H1 (cell line): ENCODE data around the gene NFIA. TPM values are rescaled to one million over a fixed set of nuclear protein-coding genes. Genes with fewer than 3 reads are reported as not detected.

Experiments used
- CTCF ChIA-PET: fragments of 300-600 bp; sonication (Branson Sonifier 250); formaldehyde crosslinking; loops from one replicate; lab custom pipeline; 2021; ENCODE audit not compliant: partially characterized antibody; lab: Charles Lee
- POLR2A ChIA-PET: fragments of 300-600 bp; sonication (Branson Sonifier 250); formaldehyde crosslinking; loops from one replicate; lab custom pipeline; 2021; ENCODE audit warnings: inconsistent platforms; ENCODE audit not compliant: partially characterized antibody; lab: Charles Lee
- DNase-seq, 2 experiments: peaks; one replicate each; pipeline versions ENCODE4 v3.0.0 to v3.0.0-alpha.2; 2010 to 2022; ENCODE audit warnings: low spot score in 2 of 2, low read depth in 1 of 2, mixed read lengths in 1 of 2
- FAIRE-seq: peaks from 2 replicates; lab custom pipeline; 2011; peaks lifted over from hg19 to GRCh38; lab: Jason Lieb, UNC
- H2AFZ ChIP-seq: 2 replicates; pipeline ENCODE4 v1.8.1; 2012; ENCODE audit warnings: low read length, inconsistent platforms
- H2AK5ac ChIP-seq: 2 replicates; pipeline ENCODE4 v1.6.1; 2013; ENCODE audit warnings: low read depth, low read length
- H2BK120ac ChIP-seq: replicated peaks from 2 replicates; pipeline ENCODE3; 2013; ENCODE audit warnings: low read depth, low read length, inconsistent platforms
- H2BK12ac ChIP-seq: 2 replicates; pipeline ENCODE4 v1.6.1; 2013; ENCODE audit warnings: low read depth, low read length
- H2BK15ac ChIP-seq: 2 replicates; pipeline ENCODE4 v1.6.1; 2013; ENCODE audit warnings: low read length
- H2BK20ac ChIP-seq: 2 replicates; pipeline ENCODE4 v1.6.1; 2013; ENCODE audit warnings: low read length
- H2BK5ac ChIP-seq: 2 replicates; pipeline ENCODE4 v1.6.1; 2013; ENCODE audit warnings: low read depth, low read length
- H3K14ac ChIP-seq: 2 replicates; pipeline ENCODE4 v1.6.1; 2013; ENCODE audit warnings: inconsistent platforms; ENCODE audit not compliant: insufficient read length
- H3K18ac ChIP-seq: 2 replicates; pipeline ENCODE4 v1.6.1; 2013; ENCODE audit warnings: low read length; ENCODE audit errors: extremely low read depth
- H3K23ac ChIP-seq: 2 replicates; pipeline ENCODE4 v1.6.1; 2013; ENCODE audit warnings: inconsistent platforms; ENCODE audit not compliant: insufficient read length
- H3K23me2 ChIP-seq: 2 replicates; pipeline ENCODE4 v1.6.1; 2013; ENCODE audit warnings: low read depth, low read length
- H3K27ac ChIP-seq: 2 replicates; pipeline ENCODE4 v1.6.1; 2011; ENCODE audit warnings: low read depth, low read length, inconsistent platforms
- H3K27me3 ChIP-seq, 4 experiments: replicated peaks in 1 of 4; 1 replicate in 1 of 4; 2 replicates in 3 of 4; pipeline versions ENCODE4 v1.6.1 to v1.8.1; 2011 to 2013; ENCODE audit warnings: low read length in 3 of 4, mild to moderate bottlenecking in 3 of 4, inconsistent platforms in 2 of 4, mixed read lengths in 2 of 4, moderate library complexity in 1 of 4; ENCODE audit not compliant: control insufficient read depth in 3 of 4, insufficient read depth in 3 of 4; ENCODE audit errors: extremely low read depth in 1 of 4
- H3K36me3 ChIP-seq, 4 experiments: 2 replicates each; pipeline versions ENCODE4 v1.6.1 to v1.8.1; 2011 to 2013; ENCODE audit warnings: mild to moderate bottlenecking in 4 of 4, low read length in 3 of 4, moderate library complexity in 2 of 4, control low read depth in 1 of 4, inconsistent platforms in 1 of 4; ENCODE audit not compliant: insufficient read depth in 4 of 4, control insufficient read depth in 2 of 4
- H3K4ac ChIP-seq: replicated peaks from 2 replicates; pipeline ENCODE3; 2013; ENCODE audit warnings: low read length, low read depth, mixed read lengths, inconsistent platforms; ENCODE audit not compliant: insufficient read length
- H3K4me1 ChIP-seq, 4 experiments: replicated peaks in 1 of 4; 1 replicate in 1 of 4; 2 replicates in 3 of 4; pipeline versions ENCODE4 v1.6.1 to v1.8.1; 2011 to 2013; ENCODE audit warnings: low read length in 3 of 4, inconsistent platforms in 2 of 4, mixed read lengths in 1 of 4; ENCODE audit not compliant: insufficient read depth in 4 of 4, control insufficient read depth in 3 of 4
- H3K4me2 ChIP-seq, 2 experiments: 2 replicates each; pipeline versions ENCODE4 v1.6.1 to v1.8.1; 2011 to 2013; ENCODE audit warnings: low read depth in 2 of 2, low read length in 2 of 2, control low read depth in 1 of 2, inconsistent platforms in 1 of 2, mild to moderate bottlenecking in 1 of 2; ENCODE audit not compliant: insufficient read depth in 1 of 2
- H3K4me3 ChIP-seq, 4 experiments: fragments of 200-600, 300-600 bp in 1 of 4; sonication (generic), shearing (Covaris generic), sonication (Bioruptor Twin) in 1 of 4; 2 replicates each; pipeline versions ENCODE4 v1.5.1 to v1.8.1; 2011 to 2016; ENCODE audit warnings: low read length in 4 of 4, low read depth in 3 of 4, control low read depth in 2 of 4, inconsistent platforms in 2 of 4, mild to moderate bottlenecking in 2 of 4, mixed read lengths in 1 of 4, moderate library complexity in 1 of 4; ENCODE audit not compliant: insufficient read depth in 2 of 4; ENCODE audit errors: extremely low read depth in 1 of 4
- H3K56ac ChIP-seq: replicated peaks from 2 replicates; pipeline ENCODE3; 2013; ENCODE audit warnings: low read depth, mild to moderate bottlenecking, mixed read lengths, low read length, inconsistent platforms; ENCODE audit not compliant: insufficient read length
- H3K79me1 ChIP-seq: 2 replicates; pipeline ENCODE4 v1.6.1; 2013; ENCODE audit warnings: low read depth, low read length, control low read depth
- H3K79me2 ChIP-seq, 2 experiments: 2 replicates each; pipeline versions ENCODE4 v1.6.1 to v1.8.1; 2012 to 2013; ENCODE audit warnings: low read length in 2 of 2, mild to moderate bottlenecking in 2 of 2, inconsistent platforms in 1 of 2; ENCODE audit not compliant: insufficient read depth in 2 of 2, control insufficient read depth in 1 of 2
- H3K9ac ChIP-seq, 4 experiments: replicated peaks in 1 of 4; 1 replicate in 1 of 4; 2 replicates in 3 of 4; pipeline versions ENCODE4 v1.6.1 to v1.8.1; 2011 to 2013; ENCODE audit warnings: low read depth in 3 of 4, low read length in 3 of 4, control low read depth in 2 of 4, mild to moderate bottlenecking in 2 of 4, moderate library complexity in 2 of 4, inconsistent platforms in 1 of 4; ENCODE audit errors: extremely low read depth in 1 of 4
- H3K9me3 ChIP-seq, 2 experiments: 2 replicates each; pipeline versions ENCODE4 v1.6.1 to v1.8.1; 2012 to 2013; ENCODE audit warnings: mild to moderate bottlenecking in 2 of 2, moderate library complexity in 2 of 2, control low read depth in 1 of 2, inconsistent platforms in 1 of 2, low read depth in 1 of 2, low read length in 1 of 2, mixed read lengths in 1 of 2; ENCODE audit not compliant: insufficient read depth in 2 of 2
- H4K20me1 ChIP-seq, 2 experiments: replicated peaks in 1 of 2; 2 replicates each; pipeline versions ENCODE3 to v1.8.1; 2011 to 2013; ENCODE audit warnings: inconsistent platforms in 2 of 2, low read length in 2 of 2, mild to moderate bottlenecking in 1 of 2; ENCODE audit not compliant: insufficient read depth in 2 of 2, control insufficient read depth in 1 of 2
- H4K5ac ChIP-seq: 2 replicates; pipeline ENCODE4 v1.6.1; 2013; ENCODE audit warnings: low read length, low read depth, mixed read lengths, inconsistent platforms; ENCODE audit not compliant: insufficient read length
- H4K8ac ChIP-seq: 2 replicates; pipeline ENCODE4 v1.8.0; 2013; ENCODE audit warnings: mild to moderate bottlenecking, moderate library complexity, low read length, inconsistent platforms; ENCODE audit not compliant: insufficient read depth; ENCODE audit errors: extremely low read depth
- H4K91ac ChIP-seq: replicated peaks from 2 replicates; pipeline ENCODE3; 2013; ENCODE audit warnings: low read length, mixed read lengths, inconsistent platforms; ENCODE audit not compliant: insufficient read length
- CBX8 ChIP-seq: fragments of 300-800, 300-1000 bp; sonication (generic); IDR thresholded peaks from 2 replicates; pipeline ENCODE4 v1.7.1; 2016; ENCODE audit warnings: low read depth, low read length, borderline replicate concordance
- JUN ChIP-seq: IDR thresholded peaks from 2 replicates; pipeline ENCODE4 v1.6.1; 2011; ENCODE audit warnings: low read depth, mild to moderate bottlenecking, improper control_type of control experiment, low read length
- SP1 ChIP-seq: IDR thresholded peaks from 2 replicates; pipeline ENCODE4 v1.6.1; 2011; ENCODE audit warnings: low read depth, low read length
- SP2 ChIP-seq: IDR thresholded peaks from 2 replicates; pipeline ENCODE4 v1.6.1; 2012; ENCODE audit warnings: mild to moderate bottlenecking, low read length, inconsistent platforms
- WGBS, 2 experiments: shearing (Covaris generic) in 1 of 2; methylation state at CpG; one replicate each; pipeline versions ENCODE4 v1.1.6 to v1.1.7; 2013 to 2015; ENCODE audit warnings: low lambda C conversion rate in 2 of 2, mixed read lengths in 2 of 2, inconsistent platforms in 1 of 2, low coverage in 1 of 2, missing lambda C conversion rate in 1 of 2; ENCODE audit not compliant: insufficient replicate concordance in 2 of 2, insufficient coverage in 1 of 2, insufficient read length in 1 of 2; ENCODE audit errors: extremely low coverage in 1 of 2, missing lambda C conversion rate in 1 of 2; 5-methylcytosine and 5-hydroxymethylcytosine counted together
- polyA plus RNA-seq, 7 experiments: library from polyadenylated mRNA; depleted of rRNA in 3 of 7; stranded (reverse) in 5 of 7; unstranded in 2 of 7; fragments of >200 nt in 5 of 7; fragments of 200-250 nt in 2 of 7; gene quantifications; 1 replicate in 5 of 7; 2 replicates in 1 of 7; 4 replicates in 1 of 7; pipeline versions ENCODE4 v1.2.1 to v1.2.3, GENCODE V29; 2011 to 2013; ENCODE audit warnings: missing spikeins in 2 of 7, mixed read lengths in 2 of 7
- total RNA-seq: library from RNA; stranded (reverse); fragmentation: NEBNext Ultra II Directional; extraction: Animal tissue kit (Norgen Biotek cat#: 25700); gene quantifications from 2 replicates; pipeline ENCODE4 v1.2.1, GENCODE V29; 2021
- TF ChIP-seq, protein P1 (sequence below): IDR thresholded peaks from 2 replicates; pipeline ENCODE4 v1.6.1; 2012; ENCODE audit warnings: inconsistent platforms

Gene NFIA
- total and polyA plus RNA-seq, 2 of the 8 experiments (the other 6 are each of a cell fraction or from before 2014, with no cell fraction given), result 1.8 to 2.3 TPM

DNA sequence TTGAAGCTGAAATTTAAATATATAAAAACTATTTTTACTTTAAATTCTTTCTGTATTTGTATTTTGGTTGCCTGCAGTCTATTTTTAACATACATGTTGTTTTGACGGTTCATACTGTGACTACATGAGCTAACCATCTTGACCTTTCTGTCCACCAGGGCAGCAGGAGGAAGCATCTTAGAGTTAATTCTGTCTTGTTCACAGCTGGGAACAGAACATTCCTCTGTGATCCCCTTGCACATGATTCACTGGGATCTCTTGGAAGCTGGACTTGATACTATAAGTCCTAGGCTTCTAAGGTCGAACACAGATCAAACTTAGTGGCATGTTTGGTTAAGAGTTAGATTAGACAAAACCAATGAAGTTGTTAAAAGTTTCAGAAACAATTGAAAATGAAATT lies 99.7 kb downstream of the NFIA start:
- TF ChIP-seq CBX8 (no peak), SP1 (no peak), SP2 (no peak), JUN (no peak)
- TF ChIP-seq, protein P1, sequence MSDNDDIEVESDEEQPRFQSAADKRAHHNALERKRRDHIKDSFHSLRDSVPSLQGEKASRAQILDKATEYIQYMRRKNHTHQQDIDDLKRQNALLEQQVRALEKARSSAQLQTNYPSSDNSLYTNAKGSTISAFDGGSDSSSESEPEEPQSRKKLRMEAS, result no peak
- no peak overlapping the region for H4K91ac ChIP-seq
- no peak overlapping the region for H3K9ac ChIP-seq
- H2AFZ ChIP-seq, result no peak overlapping the region
- H2BK120ac ChIP-seq, result no peak overlapping the region
- no peak overlapping the region for H3K56ac ChIP-seq
- H4K8ac ChIP-seq, result no peak overlapping the region
- H3K79me2 ChIP-seq, result no peaks in the 10 kb centered on the region
- H3K79me1 ChIP-seq, result no peaks in the 10 kb centered on the region
- H3K4me3 ChIP-seq, result no peak overlapping the region
- H3K36me3 ChIP-seq, result no peaks in the 10 kb centered on the region
- no peak overlapping the region for H2BK12ac ChIP-seq
- H4K20me1 ChIP-seq, result no peaks in the 10 kb centered on the region
- CTCF ChIA-PET, result interaction anchor here (1.1 kb wide), 1 partner anchor 53 kb away, joined by 5 read pairs; no protein-coding TSS in a partner anchor
- no peaks in the 10 kb centered on the region; a peak in 1 of 7 replicates for H3K27me3 ChIP-seq
- H3K23me2 ChIP-seq, result no peaks in the 10 kb centered on the region
- H2AK5ac ChIP-seq, result no peak overlapping the region
- H3K4me2 ChIP-seq, result no peak overlapping the region
- no peak for FAIRE-seq
- H3K27ac ChIP-seq, result no peak overlapping the region
- H2BK5ac ChIP-seq, result no peak overlapping the region
- H2BK15ac ChIP-seq, result no peak overlapping the region
- 84% methylated on average over 2 of the region's 2 CpGs; no CpG with 5 or more reads in 1 of the 2 experiments for WGBS, 2 experiments
- POLR2A ChIA-PET, result no interaction called here
- H3K9me3 ChIP-seq, result no peaks in the 10 kb centered on the region
- H3K4me1 ChIP-seq, result peaks cover 0 to 4% (median 0%) of the 10 kb centered on the region in 4 experiments; a peak in 2 of 7 replicates
- H3K18ac ChIP-seq, result no peak overlapping the region
- H3K4ac ChIP-seq, result no peak overlapping the region
- DNase-seq, result no peak
- H2BK20ac ChIP-seq, result no peak overlapping the region
- H4K5ac ChIP-seq, result no peak overlapping the region
- no peak overlapping the region for H3K14ac ChIP-seq
- H3K23ac ChIP-seq, result no peak overlapping the region
